OCI-LY7 (cell line): ENCODE data around the gene FCHO2. TPM values are rescaled to one million over a fixed set of nuclear protein-coding genes. Genes with fewer than 3 reads are reported as not detected.
A peak's percentile ranks its signal among the peaks of the same experiment; 100 is the strongest.

ENCODE experiments used
- BruUV-seq: library from RNA; stranded (reverse); fragments of 400-500 nt; replicated peaks from 2 replicates; lab custom pipeline; 2021; lab: Mats Ljungman, UMichigan
- CTCF ChIA-PET: fragments of 300-600 bp; sonication (Branson Sonifier 250); formaldehyde crosslinking; loops from one replicate; lab custom pipeline; 2022; ENCODE audit warnings: antibody characterized with exemption; ENCODE audit not compliant: unreplicated experiment; lab: Charles Lee
- POLR2A ChIA-PET: fragments of 300-600 bp; sonication (Branson Sonifier 250); formaldehyde crosslinking; loops from one replicate; lab custom pipeline; 2022; ENCODE audit warnings: antibody characterized with exemption; lab: Charles Lee
- DNase-seq: peaks from one replicate; pipeline ENCODE4 v3.0.0-alpha.2; 2015; ENCODE audit warnings: low spot score
- H2AFZ ChIP-seq: fragments of 200-600 bp; sonication (generic), shearing (Covaris generic); 2 replicates; pipeline ENCODE4 v1.6.1; 2014; ENCODE audit warnings: mild to moderate bottlenecking, antibody characterized with exemption, low read length, moderate library complexity
- H3K27ac ChIP-seq: fragments of 200-600 bp; sonication (generic); 2 replicates; pipeline ENCODE4 v1.5.1; 2014; ENCODE audit warnings: mixed run types, low read depth, mild to moderate bottlenecking, moderate library complexity, low read length, inconsistent platforms; ENCODE audit not compliant: poor library complexity, severe bottlenecking
- H3K36me3 ChIP-seq: fragments of 200-600 bp; sonication (generic); 2 replicates; pipeline ENCODE4 v1.6.1; 2014; ENCODE audit warnings: mild to moderate bottlenecking, antibody characterized with exemption, low read length, moderate library complexity, mixed read lengths; ENCODE audit not compliant: insufficient read depth
- H3K4me1 ChIP-seq: fragments of 200-600 bp; sonication (generic); 2 replicates; pipeline ENCODE4 v1.5.1; 2014; ENCODE audit warnings: mild to moderate bottlenecking, low read length; ENCODE audit not compliant: insufficient read depth, poor library complexity, severe bottlenecking
- H3K4me2 ChIP-seq: fragments of 200-600 bp; sonication (generic); 2 replicates; pipeline ENCODE4 v1.6.1; 2014; ENCODE audit warnings: mild to moderate bottlenecking, low read length
- H3K4me3 ChIP-seq: fragments of 200-600 bp; sonication (generic); 2 replicates; pipeline ENCODE4 v1.5.1; 2014; ENCODE audit warnings: mild to moderate bottlenecking, low read depth, low read length; ENCODE audit not compliant: poor library complexity, severe bottlenecking
- H3K79me2 ChIP-seq: fragments of 200-600 bp; sonication (generic); 2 replicates; pipeline ENCODE4 v1.6.1; 2016; ENCODE audit warnings: low read depth, mild to moderate bottlenecking, low read length, moderate library complexity, mixed read lengths; ENCODE audit not compliant: insufficient read depth
- H3K9me2 ChIP-seq: fragments of 200-600 bp; sonication (generic); 2 replicates; pipeline ENCODE4 v1.6.1; 2016; ENCODE audit warnings: mild to moderate bottlenecking, low read length, mixed read lengths; ENCODE audit not compliant: insufficient read depth
- H3K9me3 ChIP-seq: fragments of 200-600 bp; sonication (generic); 2 replicates; pipeline ENCODE4 v1.6.1; 2014; ENCODE audit warnings: mild to moderate bottlenecking, mixed run types, low read length, mixed read lengths
- H4K20me1 ChIP-seq: fragments of 200-600 bp; sonication (generic); 2 replicates; pipeline ENCODE4 v1.6.1; 2014; ENCODE audit warnings: mild to moderate bottlenecking, antibody characterized with exemption, low read length, moderate library complexity, mixed read lengths; ENCODE audit not compliant: insufficient read depth
- EZH2phosphoT487 ChIP-seq: fragments of 200-600 bp; sonication (generic); IDR thresholded peaks from 2 replicates; pipeline ENCODE4 v1.6.1; 2018; ENCODE audit warnings: low read depth, borderline replicate concordance, mild to moderate bottlenecking, mixed run types, antibody characterized with exemption, low read length, moderate library complexity, mixed read lengths
- intact Hi-C: fragments of 100-400 bp; cut with micrococcal nuclease; formaldehyde crosslinking; loops from one replicate; pipeline ENCODE4 v1.10.0; 2022; ENCODE audit not compliant: unreplicated experiment
- total RNA-seq, 2 experiments: library from RNA; depleted of rRNA in 1 of 2; stranded (reverse); fragments of >200 nt in 1 of 2; shearing (Covaris generic) in 1 of 2; gene quantifications; 2 replicates each; pipeline ENCODE4 v1.2.3, GENCODE V29; 2014 to 2022
- TF ChIP-seq, protein P1 (sequence below): fragments of 200-600 bp; sonication (generic); conservative IDR thresholded peaks from 2 replicates; pipeline ENCODE4 v1.5.1; 2014; ENCODE audit warnings: mild to moderate bottlenecking, antibody characterized with exemption, low read length, moderate library complexity, mixed read lengths

The FCHO2 gene
- total RNA-seq, 2 experiments from 2014 or later: 7.2 to 7.8 TPM

DNA sequence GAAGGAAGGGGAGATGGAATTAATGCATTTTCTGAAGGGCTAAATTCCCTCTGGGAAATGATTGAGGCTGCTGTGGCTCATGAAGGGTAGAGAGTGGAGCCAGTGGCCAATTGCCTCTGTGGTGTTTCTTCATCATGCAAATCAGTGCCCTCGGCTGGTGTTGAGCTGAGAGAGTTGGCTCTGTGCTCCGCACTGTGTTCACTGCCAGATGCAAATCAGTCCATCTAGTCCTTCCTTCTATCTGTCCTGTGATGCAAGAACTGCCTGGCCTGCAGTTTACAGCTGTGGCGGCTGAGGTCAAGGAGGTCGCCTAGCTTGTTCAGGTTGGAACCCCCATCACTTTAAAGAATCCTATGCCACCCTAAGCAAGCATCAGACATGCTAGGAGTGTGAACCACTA lies 170.5 kb downstream of the FCHO2 start:
- Histone ChIP-seq H2AFZ (peak overlapping the region; percentile 81), H3K4me3 (no peak overlapping the region), H3K9me3 (no peaks in the 10 kb centered on the region), H3K36me3 (no peaks in the 10 kb centered on the region), H3K4me2 (peak overlapping the region; percentile 10; the same call in 1 of the 2 replicates), H4K20me1 (no peaks in the 10 kb centered on the region), H3K79me2 (no peaks in the 10 kb centered on the region), H3K27ac (no peak overlapping the region), H3K9me2 (no peaks in the 10 kb centered on the region), H3K4me1 (peaks cover 21% of the 10 kb centered on the region)
- TF ChIP-seq EZH2phosphoT487: no peak
- TF ChIP-seq, protein P1, sequence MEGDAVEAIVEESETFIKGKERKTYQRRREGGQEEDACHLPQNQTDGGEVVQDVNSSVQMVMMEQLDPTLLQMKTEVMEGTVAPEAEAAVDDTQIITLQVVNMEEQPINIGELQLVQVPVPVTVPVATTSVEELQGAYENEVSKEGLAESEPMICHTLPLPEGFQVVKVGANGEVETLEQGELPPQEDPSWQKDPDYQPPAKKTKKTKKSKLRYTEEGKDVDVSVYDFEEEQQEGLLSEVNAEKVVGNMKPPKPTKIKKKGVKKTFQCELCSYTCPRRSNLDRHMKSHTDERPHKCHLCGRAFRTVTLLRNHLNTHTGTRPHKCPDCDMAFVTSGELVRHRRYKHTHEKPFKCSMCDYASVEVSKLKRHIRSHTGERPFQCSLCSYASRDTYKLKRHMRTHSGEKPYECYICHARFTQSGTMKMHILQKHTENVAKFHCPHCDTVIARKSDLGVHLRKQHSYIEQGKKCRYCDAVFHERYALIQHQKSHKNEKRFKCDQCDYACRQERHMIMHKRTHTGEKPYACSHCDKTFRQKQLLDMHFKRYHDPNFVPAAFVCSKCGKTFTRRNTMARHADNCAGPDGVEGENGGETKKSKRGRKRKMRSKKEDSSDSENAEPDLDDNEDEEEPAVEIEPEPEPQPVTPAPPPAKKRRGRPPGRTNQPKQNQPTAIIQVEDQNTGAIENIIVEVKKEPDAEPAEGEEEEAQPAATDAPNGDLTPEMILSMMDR: no peak
- BruUV-seq: no TSS peak
- POLR2A ChIA-PET: interaction anchor here (0.7 to 1.1 kb wide), 2 partner anchors 20 to 35 kb away, joined by 3 to 6 read pairs; no protein-coding TSS in a partner anchor
- intact Hi-C loops: no loop called here
- DNase-seq: peak; percentile 37
- CTCF ChIA-PET: interaction anchor here (0.9 kb wide), 1 partner anchor 8 kb away, joined by 3 read pairs; no protein-coding TSS in a partner anchor

DNA sequence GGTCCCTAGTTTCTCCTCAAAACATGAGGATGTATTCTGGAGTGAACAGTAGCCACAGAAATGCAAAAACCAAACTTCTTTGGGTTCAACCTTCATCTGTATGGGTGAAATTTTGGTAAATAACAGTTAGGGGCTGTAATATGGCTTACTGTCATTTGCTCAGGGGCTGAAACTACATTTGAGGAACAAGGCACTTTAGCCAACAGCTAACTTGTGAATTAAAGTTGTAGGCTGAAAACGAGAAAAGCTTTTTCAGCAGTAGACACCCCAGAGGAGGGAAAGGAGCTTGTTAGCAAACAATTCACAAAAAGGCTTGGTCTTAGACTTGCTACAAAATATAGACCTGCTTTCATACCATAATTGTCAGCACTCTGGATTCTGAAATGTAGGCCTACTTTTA lies 171.1 kb downstream of the FCHO2 start:
- Histone ChIP-seq H4K20me1 (no peaks in the 10 kb centered on the region), H3K27ac (no peak overlapping the region), H2AFZ (peak overlapping the region; percentile 81), H3K4me1 (peaks cover 21% of the 10 kb centered on the region), H3K36me3 (no peaks in the 10 kb centered on the region), H3K4me3 (no peak overlapping the region), H3K9me3 (no peaks in the 10 kb centered on the region), H3K4me2 (peak overlapping the region; percentile 10; the same call in 1 of the 2 replicates), H3K79me2 (no peaks in the 10 kb centered on the region), H3K9me2 (no peaks in the 10 kb centered on the region)
- peak; percentile 33 for DNase-seq
- ChIA-PET CTCF (interaction anchor here (0.9 kb wide), 1 partner anchor 8 kb away, joined by 3 read pairs; no protein-coding TSS in a partner anchor), POLR2A (interaction anchor here (0.7 to 1.1 kb wide), 2 partner anchors 10 to 35 kb away, joined by 3 read pairs; no protein-coding TSS in a partner anchor)
- BruUV-seq: no TSS peak
- TF ChIP-seq, protein P1: no peak
- TF ChIP-seq EZH2phosphoT487: no peak
- intact Hi-C loops: no loop called here

DNA sequence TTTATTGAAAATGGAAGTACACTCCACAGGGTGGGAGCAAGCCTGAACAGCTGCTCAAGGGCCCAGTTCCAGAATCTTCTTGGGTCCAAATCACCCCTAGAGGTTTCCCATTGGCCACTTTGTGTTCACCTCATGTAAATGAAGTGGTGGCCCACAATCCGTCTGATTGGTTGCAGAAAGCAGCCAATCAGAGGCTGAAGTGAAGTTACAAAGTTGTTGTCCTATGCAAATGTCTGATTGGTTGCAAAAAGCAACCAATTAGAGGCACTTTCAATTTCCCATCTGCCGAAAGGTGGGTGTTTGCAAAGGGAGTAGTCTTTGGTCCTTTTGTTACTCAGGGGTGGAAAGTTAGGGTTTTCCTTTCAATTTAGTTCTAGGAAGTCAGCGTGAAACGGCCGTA lies 173.3 kb downstream of the FCHO2 start:
- CTCF ChIA-PET: no interaction called here
- Histone ChIP-seq H3K79me2 (no peaks in the 10 kb centered on the region), H3K9me3 (no peaks in the 10 kb centered on the region), H3K4me2 (no peak overlapping the region), H3K27ac (no peak overlapping the region), H3K4me1 (peaks cover 12% of the 10 kb centered on the region), H2AFZ (no peak overlapping the region), H3K4me3 (no peak overlapping the region), H4K20me1 (no peaks in the 10 kb centered on the region), H3K36me3 (no peaks in the 10 kb centered on the region), H3K9me2 (no peaks in the 10 kb centered on the region)
- TF ChIP-seq, protein P1: no peak
- no peak for TF ChIP-seq EZH2phosphoT487
- intact Hi-C loops: no loop called here
- POLR2A ChIA-PET: no interaction called here
- BruUV-seq: no TSS peak
- DNase-seq: no peak
